Loucy (cell line): ENCODE data around the gene BCAT1.

Experiments used
- CTCF ChIP-seq: fragments of 200-600 bp; sonication (generic); conservative IDR thresholded peaks from 2 replicates; pipeline ENCODE4 v1.5.1; 2014; ENCODE audit warnings: mild to moderate bottlenecking, antibody characterized with exemption, low read length
- EZH2phosphoT487 ChIP-seq: fragments of 200-600 bp; IDR thresholded peaks from 2 replicates; pipeline ENCODE4 v1.6.1; 2018; ENCODE audit warnings: antibody characterized with exemption, mild to moderate bottlenecking, moderate library complexity, borderline replicate concordance

GRCh38 chr12:24997496-24997895 lies 48.6 kb upstream of the BCAT1 start:
- TF ChIP-seq CTCF (no peak), EZH2phosphoT487 (no peak)
